ENCODE measurements around the gene OGA.

OGA gene

DNA sequence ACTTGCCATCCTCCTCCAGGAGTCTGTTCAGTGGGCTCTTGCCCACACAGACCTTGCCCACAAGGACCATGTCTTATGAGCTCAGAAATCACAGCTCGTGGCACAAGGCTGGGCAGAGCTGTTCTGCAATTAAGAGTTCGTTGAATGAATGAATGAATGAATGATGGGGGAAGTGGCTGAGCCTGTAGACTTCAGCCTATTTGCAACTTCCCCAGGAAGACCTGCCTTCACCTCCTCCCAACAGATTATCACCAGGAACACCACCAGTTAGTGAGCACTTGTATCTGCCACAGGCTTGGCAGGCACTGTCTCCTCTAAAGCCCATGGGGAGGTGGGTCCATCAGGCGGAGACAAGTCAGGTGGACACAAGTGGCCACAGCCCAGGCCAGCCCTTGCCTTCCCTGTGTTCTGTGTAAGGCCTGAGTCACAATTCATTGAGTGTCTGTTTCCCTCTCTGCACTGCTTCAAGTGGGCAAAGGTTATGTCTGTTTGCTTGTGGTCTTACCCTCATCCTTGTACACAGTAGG lies 40.6 kb downstream of the OGA start:
- ChIA-PET CTCF (interaction anchor here (1.0 to 9.3 kb wide), 4 partner anchors 9 to 564 kb away, joined by 3 to 265 read pairs (median 94); no protein-coding TSS in a partner anchor), POLR2A (no interaction called here)
- TF ChIP-seq, protein P1, sequence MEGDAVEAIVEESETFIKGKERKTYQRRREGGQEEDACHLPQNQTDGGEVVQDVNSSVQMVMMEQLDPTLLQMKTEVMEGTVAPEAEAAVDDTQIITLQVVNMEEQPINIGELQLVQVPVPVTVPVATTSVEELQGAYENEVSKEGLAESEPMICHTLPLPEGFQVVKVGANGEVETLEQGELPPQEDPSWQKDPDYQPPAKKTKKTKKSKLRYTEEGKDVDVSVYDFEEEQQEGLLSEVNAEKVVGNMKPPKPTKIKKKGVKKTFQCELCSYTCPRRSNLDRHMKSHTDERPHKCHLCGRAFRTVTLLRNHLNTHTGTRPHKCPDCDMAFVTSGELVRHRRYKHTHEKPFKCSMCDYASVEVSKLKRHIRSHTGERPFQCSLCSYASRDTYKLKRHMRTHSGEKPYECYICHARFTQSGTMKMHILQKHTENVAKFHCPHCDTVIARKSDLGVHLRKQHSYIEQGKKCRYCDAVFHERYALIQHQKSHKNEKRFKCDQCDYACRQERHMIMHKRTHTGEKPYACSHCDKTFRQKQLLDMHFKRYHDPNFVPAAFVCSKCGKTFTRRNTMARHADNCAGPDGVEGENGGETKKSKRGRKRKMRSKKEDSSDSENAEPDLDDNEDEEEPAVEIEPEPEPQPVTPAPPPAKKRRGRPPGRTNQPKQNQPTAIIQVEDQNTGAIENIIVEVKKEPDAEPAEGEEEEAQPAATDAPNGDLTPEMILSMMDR (IDR thresholded peaks at IDR 0.05; ENCODE audit: insufficient read depth, low read length, missing control alignments), result no peak
- H3K4me3 ChIP-seq (ENCODE audit: low read depth, low read length), result no peak overlapping the region
- no peak for DNase-seq (ENCODE audit: low read depth, low spot score)

DNA sequence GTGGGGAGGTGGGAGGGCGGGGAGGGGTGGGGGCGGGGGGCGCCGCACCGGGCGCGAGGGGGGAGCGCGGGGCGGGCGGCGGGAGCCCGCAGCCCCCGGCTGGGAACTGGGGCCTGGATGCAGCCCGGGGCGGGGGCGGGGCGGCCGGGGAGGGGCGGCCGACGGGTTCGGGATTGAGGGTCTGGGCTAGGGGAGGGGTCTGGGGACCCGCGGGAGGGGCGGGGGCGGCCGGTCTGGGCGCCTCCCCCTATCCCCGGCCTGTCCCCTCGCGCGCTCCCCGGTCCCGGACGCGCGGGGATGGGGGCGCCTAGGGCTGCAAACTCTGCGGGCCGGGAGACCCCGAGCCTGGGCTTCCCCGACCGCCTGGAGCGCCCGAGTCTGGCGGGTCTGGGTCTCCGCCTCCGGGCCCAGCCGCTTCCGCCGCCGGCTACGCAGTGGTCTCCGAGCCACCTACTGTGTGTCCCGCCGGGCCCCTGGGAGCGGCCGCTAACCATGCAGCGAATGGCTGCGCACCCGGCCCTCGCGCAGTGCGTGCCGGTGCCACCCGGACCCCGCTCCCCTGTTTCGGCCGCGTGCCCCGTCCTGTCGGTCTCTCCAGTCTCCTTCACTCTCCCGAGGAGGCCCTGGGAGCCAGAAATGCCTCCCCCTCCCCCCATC lies 42.0 kb downstream of the OGA start:
- no peak overlapping the region for H3K4me3 ChIP-seq (ENCODE audit: low read depth, low read length)
- TF ChIP-seq, protein P1 (IDR thresholded peaks at IDR 0.05; ENCODE audit: insufficient read depth, low read length, missing control alignments), result no peak
- no peak for DNase-seq (ENCODE audit: low read depth, low spot score)
- CTCF ChIA-PET, result interaction anchor here (8.2 to 9.3 kb wide), 2 partner anchors 170 to 563 kb away, joined by 182 to 265 read pairs; no protein-coding TSS in a partner anchor
- POLR2A ChIA-PET, result no interaction called here

DNA sequence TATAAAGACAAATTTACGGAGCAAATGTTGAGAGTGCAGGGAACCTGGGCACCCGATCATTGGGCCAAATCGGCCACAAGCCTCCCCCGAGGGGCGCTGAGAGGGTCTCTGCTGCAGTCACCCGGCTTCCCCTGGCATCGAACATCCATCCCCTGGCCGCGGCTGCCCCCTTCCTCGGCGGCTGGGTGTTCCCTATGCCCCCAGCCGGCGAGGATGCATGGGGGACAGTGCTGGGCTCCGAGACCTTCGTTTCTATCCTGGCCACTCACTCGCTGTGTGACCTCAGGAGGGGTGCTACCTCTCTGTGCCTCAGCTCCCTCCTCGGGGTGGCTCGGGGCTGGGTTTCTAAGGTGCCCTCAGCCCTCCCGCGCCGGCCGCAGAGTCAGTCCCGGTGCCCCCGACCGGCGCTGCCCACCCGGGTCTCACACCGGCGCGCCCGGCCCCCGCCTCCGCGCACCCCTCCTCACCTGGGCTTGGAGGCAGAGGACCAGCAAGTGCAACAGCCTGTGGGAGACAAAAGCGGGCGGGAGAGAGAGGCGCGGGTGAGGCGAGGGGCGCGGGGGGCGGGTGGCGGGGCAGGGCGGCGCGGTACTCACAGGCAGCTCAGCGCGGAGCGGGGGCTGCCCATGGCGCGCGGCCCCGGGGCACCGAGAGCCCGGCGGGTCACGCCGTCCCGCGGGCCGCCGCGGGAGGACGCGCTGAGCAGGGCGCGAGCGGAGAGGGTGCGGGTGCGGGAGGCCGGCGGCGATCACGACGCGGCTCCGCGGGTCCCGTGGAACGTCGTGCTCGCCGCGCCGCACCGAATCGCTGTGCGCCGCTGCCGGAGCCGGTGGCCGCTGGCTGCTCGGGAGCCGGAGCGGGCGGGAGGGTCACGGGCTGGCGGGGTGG lies 42.7 kb downstream of the OGA start, which contains the start of gene FGF8:
FGF8 (minus strand) TSS at position 842 of the 888 bp plus-strand sequence; CDS start at position 628, 214 bp downstream.
- TF ChIP-seq, protein P1 (IDR thresholded peaks at IDR 0.05; ENCODE audit: insufficient read depth, low read length, missing control alignments), result no peak
- no peak within 1 kb of the TSS for H3K4me3 ChIP-seq (ENCODE audit: low read depth, low read length)
- CTCF ChIA-PET, result interaction anchor here (1.5 to 5.5 kb wide), 4 partner anchors 7 to 561 kb away, joined by 3 to 54 read pairs (median 28); partner anchors contain the start of gene NPM3
- DNase-seq (ENCODE audit: low read depth, low spot score), result no peak
- POLR2A ChIA-PET, result interaction anchor here (0.7 kb wide), 1 partner anchor 9 kb away, joined by 3 read pairs; no protein-coding TSS in a partner anchor

DNA sequence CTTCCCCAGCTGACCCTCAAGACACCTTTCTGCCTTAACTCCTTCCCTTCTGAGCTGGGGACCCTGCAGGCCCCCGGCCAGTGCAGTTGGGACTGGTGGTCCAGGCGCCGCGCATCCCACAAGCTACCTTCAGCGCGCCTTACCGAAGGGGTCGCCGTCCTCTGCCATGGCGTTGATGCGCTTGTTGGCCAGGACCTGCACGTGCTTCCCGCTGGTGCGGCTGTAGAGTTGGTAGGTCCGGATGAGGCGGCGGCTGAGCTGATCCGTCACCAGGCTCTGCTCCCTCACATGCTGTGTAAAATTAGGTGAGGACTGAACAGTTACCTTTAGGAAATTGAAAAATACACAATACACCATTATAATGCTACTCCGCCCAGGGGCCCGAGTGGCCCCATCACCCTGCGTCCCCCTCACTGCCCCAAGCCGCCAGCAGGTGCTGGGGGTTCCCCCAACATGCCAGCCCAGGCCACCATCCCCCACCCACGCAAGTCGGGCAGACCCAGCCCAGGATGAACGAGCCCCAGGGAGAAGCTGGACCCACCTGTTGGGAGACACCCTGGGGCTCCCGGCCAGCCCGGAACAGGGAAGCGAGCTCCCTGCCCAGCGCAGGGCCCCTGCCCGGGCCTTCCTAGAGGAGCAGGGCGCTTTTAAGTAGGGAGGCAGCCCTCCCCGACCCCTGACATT lies 43.5 kb downstream of the OGA start:
- CTCF ChIA-PET, result interaction anchor here (1.2 to 5.5 kb wide), 5 partner anchors 7 to 613 kb away, joined by 3 to 54 read pairs (median 24); partner anchors contain the start of gene NPM3
- H3K4me3 ChIP-seq (ENCODE audit: low read depth, low read length), result no peak overlapping the region
- DNase-seq (ENCODE audit: low read depth, low spot score), result no peak
- POLR2A ChIA-PET, result interaction anchor here (0.7 kb wide), 1 partner anchor 8 kb away, joined by 3 read pairs; no protein-coding TSS in a partner anchor
- TF ChIP-seq, protein P1 (IDR thresholded peaks at IDR 0.05; ENCODE audit: insufficient read depth, low read length, missing control alignments), result no peak

DNA sequence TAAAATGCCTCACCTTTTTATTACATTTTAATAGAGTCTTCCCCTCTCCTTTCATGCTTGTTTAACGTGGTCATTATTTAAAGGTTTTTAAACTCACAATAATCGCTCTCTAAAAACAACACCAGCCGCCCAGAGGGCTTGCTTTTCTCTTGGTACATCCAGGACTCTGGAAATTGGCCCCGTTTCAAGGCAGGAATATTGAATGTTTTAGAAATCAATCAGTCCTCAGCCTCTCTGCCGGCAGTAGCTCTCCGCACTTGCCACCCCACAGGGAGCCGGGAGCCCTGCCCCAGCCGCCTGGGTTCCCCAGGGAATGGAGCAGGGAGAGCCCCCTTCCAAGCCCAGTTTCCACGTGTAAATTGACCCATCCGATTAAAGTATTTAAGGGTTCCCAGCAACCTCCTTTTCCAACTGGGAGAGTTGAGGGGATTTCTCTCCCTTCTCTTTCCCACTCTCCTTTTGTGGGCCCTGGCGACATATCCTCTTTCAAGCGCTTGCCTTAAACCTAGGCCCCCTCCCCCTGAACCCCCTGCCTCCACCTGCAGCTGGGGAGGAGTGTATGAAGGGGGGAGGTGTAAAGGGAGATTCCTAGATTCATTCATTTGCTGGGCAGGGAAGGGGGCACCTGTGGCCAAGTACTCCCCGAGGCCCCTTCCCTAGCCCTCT lies 44.2 kb downstream of the OGA start:
- TF ChIP-seq, protein P1 (IDR thresholded peaks at IDR 0.05; ENCODE audit: insufficient read depth, low read length, missing control alignments), result no peak
- H3K4me3 ChIP-seq (ENCODE audit: low read depth, low read length), result no peak overlapping the region
- CTCF ChIA-PET, result interaction anchor here (0.7 to 5.5 kb wide), 9 partner anchors 8 to 612 kb away, joined by 3 to 54 read pairs (median 4); partner anchors contain the start of gene NPM3
- POLR2A ChIA-PET, result interaction anchor here (0.6 to 0.7 kb wide), 2 partner anchors 80 to 236 kb away, joined by 3 to 6 read pairs; no protein-coding TSS in a partner anchor
- DNase-seq (ENCODE audit: low read depth, low spot score), result no peak
